ENCODE data around the gene BABAM2.
"Not testable (repeated sequence)": the region's sequence is repeated elsewhere in the genome, so short reads cannot be mapped to it uniquely, and the experiment has no call there.

Gene BABAM2

GRCh38 chr2:27968957-27969356 lies 78.4 kb downstream of the BABAM2 start:
- in situ Hi-C loops (cut with HindIII; ENCODE audit: low sequenced_read_pairs), result not testable (repeated sequence)

- in situ Hi-C loops (cut with HindIII; ENCODE audit: low sequenced_read_pairs), result no loop called here
These were observed 81.8 kb downstream of the BABAM2 start for GRCh38 chr2:27972311-27972710.

- in situ Hi-C loops (cut with HindIII; ENCODE audit: low sequenced_read_pairs), result no loop called here
These were observed 83.1 kb downstream of the BABAM2 start for GRCh38 chr2:27973592-27973991.

- in situ Hi-C loops (cut with HindIII; ENCODE audit: low sequenced_read_pairs), result no loop called here
These were observed 85.8 kb downstream of the BABAM2 start for GRCh38 chr2:27976308-27976707.

GRCh38 chr2:27977731-27978312 lies 87.3 kb downstream of the BABAM2 start:
- in situ Hi-C loops (cut with HindIII; ENCODE audit: low sequenced_read_pairs), result no loop called here

- in situ Hi-C loops (cut with HindIII; ENCODE audit: low sequenced_read_pairs), result not testable (repeated sequence)
These were observed 88.2 kb downstream of the BABAM2 start for GRCh38 chr2:27978761-27979160.

- in situ Hi-C loops (cut with HindIII; ENCODE audit: low sequenced_read_pairs), result no loop called here
These were observed 89.7 kb downstream of the BABAM2 start for GRCh38 chr2:27980242-27980641.

- in situ Hi-C loops (cut with HindIII; ENCODE audit: low sequenced_read_pairs), result no loop called here
These were observed 93.6 kb downstream of the BABAM2 start for GRCh38 chr2:27984153-27984552.

GRCh38 chr2:27988306-27988705 lies 97.8 kb downstream of the BABAM2 start:
- in situ Hi-C loops (cut with HindIII; ENCODE audit: low sequenced_read_pairs), result no loop called here

GRCh38 chr2:27988718-27989117 lies 98.2 kb downstream of the BABAM2 start:
- in situ Hi-C loops (cut with HindIII; ENCODE audit: low sequenced_read_pairs), result no loop called here

GRCh38 chr2:27989149-27989548 lies 98.6 kb downstream of the BABAM2 start:
- in situ Hi-C loops (cut with HindIII; ENCODE audit: low sequenced_read_pairs), result no loop called here

GRCh38 chr2:27990030-27990590 lies 99.6 kb downstream of the BABAM2 start:
- in situ Hi-C loops (cut with HindIII; ENCODE audit: low sequenced_read_pairs), result no loop called here

GRCh38 chr2:27991146-27991545 lies 100.6 kb downstream of the BABAM2 start:
- in situ Hi-C loops (cut with HindIII; ENCODE audit: low sequenced_read_pairs), result no loop called here

GRCh38 chr2:27992787-27993401 lies 102.4 kb downstream of the BABAM2 start:
- in situ Hi-C loops (cut with HindIII; ENCODE audit: low sequenced_read_pairs), result no loop called here

- in situ Hi-C loops (cut with HindIII; ENCODE audit: low sequenced_read_pairs), result no loop called here
These were observed 102.9 kb downstream of the BABAM2 start for GRCh38 chr2:27993402-27993787.

GRCh38 chr2:27993950-27994728 lies 103.6 kb downstream of the BABAM2 start:
- in situ Hi-C loops (cut with HindIII; ENCODE audit: low sequenced_read_pairs), result no loop called here

- in situ Hi-C loops (cut with HindIII; ENCODE audit: low sequenced_read_pairs), result no loop called here
These were observed 105.8 kb downstream of the BABAM2 start for GRCh38 chr2:27996156-27996922.

GRCh38 chr2:28000287-28000686 lies 109.8 kb downstream of the BABAM2 start:
- in situ Hi-C loops (cut with HindIII; ENCODE audit: low sequenced_read_pairs), result no loop called here

- in situ Hi-C loops (cut with HindIII; ENCODE audit: low sequenced_read_pairs), result no loop called here
These were observed 111.7 kb downstream of the BABAM2 start for GRCh38 chr2:28002181-28002580.

- in situ Hi-C loops (cut with HindIII; ENCODE audit: low sequenced_read_pairs), result no loop called here
These were observed 113.6 kb downstream of the BABAM2 start for GRCh38 chr2:28004086-28004485.

- in situ Hi-C loops (cut with HindIII; ENCODE audit: low sequenced_read_pairs), result no loop called here
These were observed 119.2 kb downstream of the BABAM2 start for GRCh38 chr2:28009732-28010131.
